Hematopoietic multipotent progenitor cell treated with erythropoietin and hydrocortisone succinate and interleukin-3 and kit ligand, for 15 days (in vitro differentiated cells): ENCODE measurements around the gene CEP350.

ENCODE experiments used
- DNase-seq: peaks from one replicate; pipeline ENCODE4 v3.0.0-alpha.2; 2015; ENCODE audit warnings: low spot score

CEP350 gene

DNA sequence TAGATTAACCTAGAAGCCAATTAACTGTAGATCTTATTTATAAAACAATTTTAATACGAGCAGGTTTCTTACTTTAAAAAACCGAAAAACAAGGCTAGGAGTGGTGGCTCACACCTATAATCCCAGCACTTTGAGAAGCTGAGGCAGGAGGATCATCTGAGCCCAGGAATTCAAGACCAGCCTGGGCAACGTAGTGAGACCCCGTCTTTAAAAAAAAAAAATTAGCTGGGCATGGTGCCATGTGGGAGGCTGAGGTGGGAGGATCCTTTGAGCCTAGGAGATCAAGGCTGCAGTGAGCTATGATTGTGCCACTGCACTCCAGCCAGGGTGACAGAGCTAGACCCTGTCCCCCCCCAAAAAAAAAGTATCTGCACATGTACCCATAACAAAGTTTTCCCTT lies 110.8 kb downstream of the CEP350 start:
- DNase-seq: no peak

DNA sequence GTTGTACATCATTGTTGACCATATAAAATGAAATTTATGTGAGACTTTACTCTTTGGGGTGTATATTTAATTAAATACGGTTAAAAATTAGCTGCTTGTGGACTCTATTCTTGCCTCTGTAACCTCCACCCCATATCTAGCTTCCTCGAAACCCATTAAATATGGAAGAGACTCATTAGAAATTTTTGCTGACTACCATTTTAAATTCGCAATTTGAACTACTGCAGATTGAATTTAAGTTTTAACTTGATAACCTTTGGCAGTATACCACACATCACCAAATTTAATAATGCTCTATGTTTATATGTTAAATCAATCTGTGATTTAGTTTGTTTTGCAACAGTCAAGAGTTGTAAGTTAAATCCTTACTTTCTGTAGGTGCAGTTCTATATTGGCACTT lies 111.5 kb downstream of the CEP350 start:
- no peak for DNase-seq

DNA sequence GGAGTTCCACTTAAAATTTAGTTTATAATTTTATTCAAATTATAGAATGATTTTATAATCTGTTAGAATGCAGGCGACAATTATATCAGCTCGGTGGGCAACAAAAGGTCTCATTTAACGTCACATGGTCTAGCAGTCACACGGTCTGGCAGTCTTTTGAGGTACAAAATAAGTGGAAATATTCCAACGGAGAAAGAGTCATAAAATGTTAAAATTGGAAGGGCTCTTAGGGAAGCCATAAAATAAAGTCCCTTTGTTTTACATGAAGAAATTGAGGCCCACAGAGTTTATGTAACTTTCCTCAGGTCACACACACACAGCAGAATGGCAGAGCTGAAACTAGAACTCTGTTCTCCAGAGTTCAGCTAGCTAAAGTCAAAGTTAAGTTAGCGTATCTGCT lies 115.7 kb downstream of the CEP350 start:
- no peak for DNase-seq

DNA sequence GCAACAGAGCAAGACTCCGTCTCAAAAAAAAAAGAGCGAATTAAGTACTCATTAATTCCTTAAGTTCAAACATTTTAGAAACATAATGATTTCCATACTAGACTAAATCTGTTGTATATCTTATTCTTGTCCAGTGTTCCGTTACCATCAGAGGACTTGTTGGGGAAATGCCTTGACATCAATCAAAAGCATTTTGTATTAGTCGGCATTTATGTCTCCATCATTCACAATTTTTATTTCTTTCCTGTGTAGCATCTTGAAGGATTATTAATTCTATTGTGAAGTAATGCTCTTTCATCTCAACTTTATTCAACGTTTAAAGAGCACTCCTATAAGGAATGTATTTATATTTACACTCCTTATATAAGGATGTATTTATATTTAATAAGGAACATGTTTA lies 117.1 kb downstream of the CEP350 start:
- DNase-seq: no peak

DNA sequence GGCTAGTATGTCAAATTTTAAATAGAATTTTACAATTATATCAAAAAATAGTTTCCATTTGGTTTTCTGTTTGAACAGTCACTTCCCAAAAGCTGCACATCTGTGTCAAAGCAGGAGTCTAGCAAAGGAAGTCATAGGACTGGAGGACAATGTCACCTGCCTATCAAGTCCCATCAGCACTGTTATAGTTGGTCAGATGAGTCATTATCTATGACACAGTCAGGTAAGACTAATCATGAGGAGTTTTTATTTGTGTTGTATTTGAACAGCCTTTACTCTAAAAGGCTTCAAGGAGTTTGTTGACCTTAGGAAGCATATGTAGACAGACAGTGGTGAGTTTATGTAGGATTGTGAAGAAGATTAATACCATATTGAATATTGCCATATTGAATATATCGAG lies 125.8 kb downstream of the CEP350 start:
- DNase-seq: no peak

DNA sequence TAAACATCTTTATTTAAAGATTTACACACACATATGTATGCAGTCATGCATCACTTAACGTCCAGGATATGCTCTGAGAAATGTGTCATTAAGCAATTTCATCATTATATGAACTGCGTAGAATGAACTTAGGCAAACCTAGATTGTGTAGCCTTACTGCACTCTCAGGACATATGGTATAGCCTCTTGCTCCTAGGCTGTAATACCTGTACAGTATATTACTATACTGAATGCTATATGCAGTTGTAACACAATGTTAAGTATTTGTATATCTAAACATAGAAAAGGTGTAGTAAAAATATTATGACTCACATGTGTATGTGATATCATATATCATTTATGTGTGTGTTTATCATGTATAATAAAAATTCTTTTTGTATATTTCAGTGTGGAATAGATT lies 126.9 kb downstream of the CEP350 start:
- DNase-seq: no peak

DNA sequence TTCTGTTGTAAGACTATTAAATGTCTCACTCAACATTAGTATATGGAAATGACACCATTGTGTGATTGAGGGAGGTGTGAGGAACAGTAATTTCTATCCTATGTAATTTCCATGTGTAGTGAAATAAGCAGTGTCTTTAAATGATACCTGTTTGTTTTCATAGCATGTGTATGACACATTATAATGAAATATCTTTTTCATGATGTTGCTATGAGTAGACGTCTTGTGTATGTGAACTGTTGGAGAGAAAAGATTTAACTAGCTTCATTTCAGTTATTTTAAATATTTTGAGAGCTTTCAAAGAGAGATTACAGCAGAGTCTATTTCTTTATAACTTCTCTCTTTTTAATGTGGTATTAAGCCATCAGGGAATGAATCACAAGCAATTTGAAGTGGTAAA lies 128.6 kb downstream of the CEP350 start:
- no peak for DNase-seq

DNA sequence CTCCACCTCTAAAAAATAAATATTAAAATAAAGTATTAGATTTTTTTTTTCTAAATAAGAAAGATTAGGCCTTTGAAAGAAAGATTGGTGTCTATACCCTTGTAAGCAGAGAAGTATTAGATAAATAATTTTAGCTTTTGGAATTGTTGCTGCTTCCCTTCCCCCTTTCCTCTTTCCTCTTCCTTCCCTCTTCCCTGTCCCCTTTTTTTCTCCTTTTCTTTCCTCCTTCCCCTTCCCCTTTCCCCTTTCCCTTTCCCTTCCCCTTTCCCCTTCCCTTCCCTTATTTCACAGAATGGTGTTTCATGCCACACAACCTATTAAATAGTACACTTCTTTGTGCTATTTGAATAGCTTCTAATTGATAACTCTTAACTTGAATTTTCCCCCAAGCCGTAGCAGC lies 130.3 kb downstream of the CEP350 start:
- no peak for DNase-seq

DNA sequence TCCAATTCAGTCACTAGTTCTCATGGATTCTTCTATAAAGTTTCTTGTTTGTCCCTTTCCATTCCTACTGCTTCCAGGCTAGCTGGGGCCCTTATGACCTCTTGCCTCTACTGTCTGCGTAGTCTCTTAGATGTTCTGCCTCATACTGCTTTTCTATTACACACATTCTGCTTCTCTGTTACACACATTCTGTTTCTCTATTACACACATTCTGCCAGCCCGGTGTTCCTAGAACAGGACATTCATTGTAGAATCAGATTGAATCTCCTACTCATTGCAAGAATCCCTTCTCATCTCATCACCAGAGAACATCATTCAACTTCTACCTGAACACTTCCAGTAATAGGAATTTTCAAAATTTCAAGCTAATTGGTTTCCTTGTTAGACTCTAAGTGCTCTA lies 130.7 kb downstream of the CEP350 start:
- DNase-seq: no peak

DNA sequence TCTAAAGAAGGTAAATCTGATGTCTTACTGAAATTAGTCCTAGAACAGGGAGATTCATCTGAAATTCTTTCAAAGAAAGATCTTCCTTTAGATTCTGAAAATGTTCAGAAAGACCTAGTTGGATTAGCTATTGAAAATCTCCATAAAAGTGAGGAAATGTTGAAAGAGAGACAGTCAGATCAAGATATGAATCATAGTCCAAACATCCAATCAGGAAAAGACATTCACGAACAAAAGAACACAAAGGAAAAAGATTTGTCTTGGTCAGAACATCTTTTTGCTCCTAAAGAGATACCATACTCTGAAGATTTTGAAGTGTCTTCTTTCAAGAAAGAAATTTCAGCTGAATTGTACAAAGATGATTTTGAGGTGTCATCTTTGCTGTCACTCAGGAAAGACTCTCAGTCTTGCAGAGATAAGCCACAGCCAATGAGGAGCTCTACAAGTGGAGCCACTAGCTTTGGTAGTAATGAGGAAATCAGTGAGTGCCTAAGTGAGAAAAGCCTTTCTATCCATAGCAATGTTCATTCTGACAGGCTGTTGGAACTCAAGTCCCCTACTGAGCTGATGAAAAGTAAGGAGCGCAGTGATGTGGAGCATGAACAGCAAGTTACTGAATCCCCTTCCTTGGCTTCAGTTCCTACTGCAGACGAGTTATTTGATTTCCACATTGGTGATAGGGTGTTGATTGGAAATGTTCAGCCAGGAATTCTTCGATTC lies 138.5 kb downstream of the CEP350 start:
- no peak for DNase-seq

DNA sequence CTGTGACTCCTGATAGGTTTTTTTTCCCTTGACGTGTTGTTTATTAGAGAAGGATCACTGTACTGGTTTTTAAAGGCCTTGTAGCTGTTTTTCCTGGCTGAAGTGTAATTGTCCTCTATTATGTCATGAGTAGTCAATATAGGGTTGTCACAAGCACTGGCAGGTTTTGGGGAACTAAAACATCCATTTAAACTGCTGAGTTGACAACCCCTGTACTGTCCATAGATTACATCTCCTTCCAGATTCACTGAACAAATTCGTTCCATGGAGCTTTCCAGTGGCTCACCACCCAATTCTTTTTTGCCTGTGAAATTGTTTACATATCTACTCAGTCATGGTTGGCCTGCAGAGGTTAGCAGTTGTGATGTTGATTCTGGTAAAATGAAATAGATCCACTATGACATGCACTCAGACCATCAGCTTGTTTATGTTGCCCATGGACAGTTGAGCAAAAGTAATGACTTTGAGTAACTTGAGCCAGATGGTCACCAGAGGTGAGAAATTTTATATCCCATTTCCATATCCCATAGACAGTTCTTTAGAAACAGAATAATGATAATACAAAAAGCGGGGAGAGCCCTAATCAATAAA lies 140.2 kb downstream of the CEP350 start:
- DNase-seq: no peak

DNA sequence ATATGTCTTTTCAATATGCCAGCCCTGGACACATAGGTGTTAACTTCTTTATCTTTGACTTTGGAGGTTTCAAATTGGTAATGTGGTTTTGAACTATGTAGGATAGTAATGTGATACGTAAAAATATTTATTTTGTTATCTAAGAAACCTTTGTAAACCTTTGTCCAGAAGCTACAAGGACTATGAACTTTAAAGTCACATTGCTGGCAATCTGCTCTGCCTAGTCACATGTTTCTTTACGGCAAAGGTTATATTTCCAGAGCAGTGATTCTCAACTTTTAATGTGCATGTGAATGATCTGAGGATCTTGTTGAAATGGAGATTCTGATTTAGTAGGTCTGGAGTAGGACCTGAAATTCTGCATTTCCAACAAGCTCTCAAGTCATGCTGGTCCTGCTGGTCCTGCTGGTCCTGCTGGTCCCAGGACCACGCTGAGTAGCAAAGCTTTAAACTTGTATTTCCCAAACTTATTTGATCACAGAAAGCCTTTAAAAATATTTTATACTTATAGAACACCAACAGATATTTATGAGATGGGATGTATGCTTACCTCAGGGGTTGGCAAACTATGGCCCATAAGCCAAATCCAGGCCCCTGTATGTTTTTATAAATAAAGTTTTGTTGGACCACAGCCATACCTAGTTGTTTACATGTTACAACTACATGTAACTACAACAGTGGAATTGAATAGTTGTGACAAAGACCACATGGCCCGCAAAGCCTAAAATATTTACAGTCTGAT lies 142.1 kb downstream of the CEP350 start:
- no peak for DNase-seq

DNA sequence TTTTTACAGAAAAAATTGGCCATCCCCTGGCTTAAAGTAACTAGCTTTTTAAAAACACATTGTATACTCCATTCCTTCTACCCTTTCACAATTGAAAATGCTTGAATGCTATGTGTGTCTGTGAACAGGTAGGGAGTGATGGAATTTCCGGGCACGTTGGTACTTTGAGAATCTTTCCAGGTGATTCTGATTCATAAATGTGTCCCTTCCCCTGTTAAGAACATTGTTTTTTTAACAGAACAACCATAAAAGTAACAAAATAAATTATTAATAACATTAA lies 142.7 kb downstream of the CEP350 start:
- no peak for DNase-seq

DNA sequence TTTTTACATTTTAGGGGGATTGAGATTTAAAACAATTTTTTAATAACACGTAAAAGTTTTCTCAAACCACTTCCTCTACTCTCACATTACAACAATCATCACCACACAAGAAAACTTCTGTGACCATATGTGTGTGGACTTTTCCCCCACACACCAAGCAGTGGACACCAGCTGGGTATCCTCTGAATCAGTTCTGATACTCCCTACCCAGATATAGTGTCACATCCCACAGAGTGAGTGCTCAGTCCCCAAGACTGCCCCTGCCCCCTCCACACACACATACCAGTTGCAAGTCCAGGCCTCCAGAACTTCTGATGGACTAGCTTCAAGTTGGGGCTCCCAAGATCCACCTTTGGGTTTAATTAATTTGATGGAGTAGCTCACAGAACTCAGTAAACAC lies 146.8 kb downstream of the CEP350 start:
- no peak for DNase-seq

DNA sequence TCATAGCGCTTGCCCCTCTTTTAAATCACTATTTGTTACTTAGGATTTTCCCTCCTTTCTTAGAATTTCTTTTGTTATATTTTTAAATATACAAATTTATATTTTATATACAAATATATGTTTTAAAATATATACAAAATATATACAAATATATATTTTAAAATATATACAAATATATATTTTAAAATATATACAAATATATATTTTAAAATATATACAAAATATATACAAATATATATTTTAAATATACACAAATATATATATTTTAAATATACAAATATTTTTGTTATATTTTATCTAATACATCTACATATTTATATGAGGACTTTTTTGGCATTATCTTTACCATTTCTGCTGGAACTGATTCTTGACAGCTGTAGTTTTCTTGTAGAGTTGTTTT lies 149.2 kb downstream of the CEP350 start:
- no peak for DNase-seq

DNA sequence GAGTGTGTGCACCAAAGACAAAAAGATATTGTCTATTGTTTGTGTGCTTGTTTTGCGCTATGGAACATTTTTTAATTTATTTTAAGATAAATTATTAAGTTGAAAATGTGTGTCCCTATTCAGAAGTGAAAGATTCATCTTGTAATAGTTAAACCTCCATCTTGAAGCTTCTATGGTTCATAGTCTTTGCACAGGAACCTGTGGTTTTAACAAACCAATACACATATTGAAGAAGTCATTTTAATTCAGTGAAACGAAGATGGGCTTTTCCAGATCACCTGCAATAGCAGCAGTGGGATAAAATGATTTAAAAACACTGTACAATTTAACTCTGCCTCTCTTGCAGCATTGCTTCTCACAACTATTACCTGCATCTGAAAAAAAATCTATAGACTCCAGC lies 157.5 kb downstream of the CEP350 start:
- no peak for DNase-seq

DNA sequence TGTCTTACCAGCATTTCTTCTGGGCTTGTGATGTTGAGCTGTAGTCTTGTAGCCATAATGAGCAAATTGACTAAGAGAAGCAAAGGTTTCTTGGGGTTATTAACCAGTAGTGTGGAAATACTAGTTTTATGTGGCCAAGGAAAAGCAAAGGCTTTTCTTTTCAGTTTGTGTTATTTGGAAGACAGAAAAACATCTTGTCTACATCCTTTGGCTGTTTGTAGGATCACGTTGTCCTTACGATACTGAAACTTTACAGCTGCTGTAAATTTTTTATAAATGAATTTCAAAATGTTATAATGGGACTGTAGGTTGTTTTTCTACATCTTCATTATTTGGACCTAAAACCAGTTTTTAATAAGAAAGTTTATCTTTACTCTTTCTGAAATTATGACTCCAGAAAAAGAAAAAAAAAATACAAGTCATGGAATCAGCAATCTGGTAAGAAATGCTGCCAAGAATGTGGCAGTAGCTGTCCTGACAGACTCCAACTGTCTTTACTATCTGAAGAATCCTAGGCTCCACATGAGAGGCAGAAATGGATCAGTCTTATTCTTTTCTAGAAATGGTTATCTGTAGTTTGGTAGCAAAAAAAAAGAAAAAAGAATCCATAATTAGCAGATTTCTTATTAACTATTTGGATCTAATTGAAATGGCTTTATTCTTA lies 158.5 kb downstream of the CEP350 start:
- no peak for DNase-seq

DNA sequence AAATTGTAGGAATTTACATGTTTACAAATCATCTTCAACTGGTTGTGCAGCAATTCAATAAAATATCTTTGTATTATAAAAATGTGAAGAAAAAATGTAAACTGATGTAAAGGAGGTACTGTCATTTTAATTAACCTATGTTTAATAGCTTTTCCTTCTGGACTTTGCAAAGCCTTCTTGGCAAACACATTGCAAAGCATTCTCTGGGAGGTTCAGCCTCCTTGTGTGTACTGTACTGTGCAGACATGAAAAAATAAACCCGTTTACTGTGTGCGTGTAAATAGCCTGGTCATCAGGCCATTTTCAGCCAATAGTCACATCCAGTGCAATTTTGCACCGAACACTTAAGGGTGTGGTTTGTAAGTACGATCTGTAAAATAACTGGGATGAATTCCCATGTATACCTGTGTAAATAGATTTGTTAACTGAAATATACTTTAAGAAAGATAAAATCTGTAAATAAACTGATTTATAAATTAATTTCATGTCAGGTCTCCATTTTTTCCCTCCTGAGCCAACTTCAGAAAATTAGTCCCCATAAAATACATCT lies 159.9 kb downstream of the CEP350 start:
- no peak for DNase-seq

DNA sequence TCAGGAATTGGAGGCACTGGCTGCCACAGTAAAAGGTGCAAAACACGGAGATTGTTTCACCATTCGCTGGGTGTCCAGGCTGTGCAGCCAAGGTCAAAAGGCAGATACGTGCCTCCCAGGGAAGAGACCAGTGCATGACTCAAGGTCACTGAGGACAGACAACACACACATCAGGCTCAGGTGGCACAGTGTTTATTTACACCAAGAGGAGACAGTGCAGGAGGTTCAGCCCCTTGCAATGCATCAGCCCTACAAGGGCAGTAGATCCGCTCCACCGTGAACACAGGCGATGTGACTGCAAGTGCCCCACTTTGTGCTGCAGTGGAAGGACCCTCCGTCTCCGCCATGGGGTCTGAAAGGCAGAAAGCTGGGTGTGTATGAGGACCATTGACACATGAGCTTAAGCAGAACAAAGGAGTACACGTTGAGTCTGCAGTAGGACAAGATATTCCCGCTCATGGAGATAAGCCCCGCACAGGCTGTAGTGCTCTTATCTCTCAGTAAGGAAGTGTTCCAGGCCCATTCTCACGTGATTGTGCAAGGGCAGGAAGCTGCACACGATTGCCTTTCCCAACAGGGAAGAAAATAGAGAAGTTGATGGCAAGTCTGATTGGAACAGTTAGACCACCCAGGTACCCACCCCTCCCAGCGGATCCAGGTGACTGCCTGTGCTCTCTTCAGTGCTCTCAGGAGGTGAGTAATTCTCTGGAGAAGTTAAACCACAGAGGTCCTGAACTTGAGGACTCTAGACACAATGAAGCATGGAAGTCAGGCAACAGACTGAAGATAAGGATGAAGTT lies 162.6 kb downstream of the CEP350 start:
- no peak for DNase-seq

DNA sequence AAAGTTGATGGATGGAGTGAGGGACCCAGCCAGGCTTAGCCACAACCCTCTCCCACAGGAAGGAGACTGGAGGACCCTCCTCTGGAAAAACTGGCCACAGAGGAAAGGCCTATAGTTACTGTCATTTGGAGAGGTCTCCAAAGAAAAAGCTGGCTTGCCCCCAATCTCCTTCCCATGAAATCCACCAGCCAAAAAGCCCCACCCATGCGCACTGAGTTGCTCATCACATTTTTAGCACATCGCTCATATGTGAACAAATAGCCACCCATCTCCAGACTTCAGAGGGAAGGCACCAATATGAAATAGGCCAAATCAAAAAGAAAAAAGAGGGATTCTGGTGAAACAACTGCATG lies 163.1 kb downstream of the CEP350 start:
- no peak for DNase-seq

DNA sequence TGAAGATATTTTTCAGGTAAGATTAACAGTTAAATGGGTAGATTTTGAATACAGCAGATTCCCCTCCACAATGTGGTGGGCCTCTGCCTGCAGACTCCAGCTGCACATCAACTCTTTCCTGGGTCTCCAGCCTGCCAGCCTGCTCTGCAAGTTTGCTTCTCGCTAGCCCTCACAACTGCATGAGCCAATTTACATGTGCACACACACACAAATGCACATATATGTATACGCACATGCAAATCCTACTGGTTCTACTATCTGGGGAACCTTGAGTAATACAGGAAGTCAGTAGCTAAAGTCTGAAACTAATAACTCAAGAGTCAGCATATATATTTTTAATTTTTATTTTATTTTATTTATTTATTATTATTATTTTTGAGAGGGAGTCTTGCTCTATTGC lies 165.2 kb downstream of the CEP350 start:
- no peak for DNase-seq

DNA sequence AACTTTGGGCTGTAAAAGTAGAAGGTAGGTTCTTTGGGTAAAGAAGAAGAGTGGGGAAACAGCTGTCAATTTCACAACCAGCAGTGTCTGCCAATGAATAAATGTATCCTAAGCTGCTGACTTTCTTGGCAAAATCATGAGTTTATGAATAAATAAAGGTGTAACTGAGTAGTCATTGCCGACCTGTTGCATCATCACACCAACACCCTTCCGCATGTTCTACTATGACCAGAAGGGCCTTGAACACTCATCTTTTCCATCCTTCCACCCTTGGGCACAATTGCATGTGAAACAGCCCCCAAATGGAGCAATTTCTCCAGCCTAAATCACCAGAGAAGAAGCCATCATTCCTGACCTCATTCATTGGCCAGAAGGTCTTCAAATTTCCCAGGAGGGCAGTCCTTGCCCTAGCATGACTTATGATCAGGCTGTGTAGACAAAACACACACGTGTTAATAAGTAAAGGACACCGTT lies 168.9 kb downstream of the CEP350 start:
- no peak for DNase-seq
